ENCODE data around the gene NOS1.

Gene NOS1

GRCh38 chr12:117298191-117298590, 63.2 kb downstream of the NOS1 start:
- no peak overlapping the region for H3K27ac ChIP-seq
- TF ChIP-seq CTCF (IDR thresholded peaks at IDR 0.05) (no peak), ZFX (IDR thresholded peaks at IDR 0.05; ENCODE audit: borderline replicate concordance) (no peak)

GRCh38 chr12:117294189-117294603, 67.2 kb downstream of the NOS1 start:
- no peak overlapping the region for H3K27ac ChIP-seq
- no peak for TF ChIP-seq ZFX (IDR thresholded peaks at IDR 0.05; ENCODE audit: borderline replicate concordance)
- TF ChIP-seq CTCF (IDR thresholded peaks at IDR 0.05), result no peak

GRCh38 chr12:117293510-117293909, 67.9 kb downstream of the NOS1 start:
- no peak for TF ChIP-seq ZFX (IDR thresholded peaks at IDR 0.05; ENCODE audit: borderline replicate concordance)
- no peak for TF ChIP-seq CTCF (IDR thresholded peaks at IDR 0.05)
- no peak overlapping the region for H3K27ac ChIP-seq

- TF ChIP-seq CTCF (IDR thresholded peaks at IDR 0.05) (no peak), ZFX (IDR thresholded peaks at IDR 0.05; ENCODE audit: borderline replicate concordance) (no peak)
- no peak overlapping the region for H3K27ac ChIP-seq
These were observed 68.7 kb downstream of the NOS1 start for GRCh38 chr12:117292688-117293087.

GRCh38 chr12:117284140-117284539, 77.3 kb downstream of the NOS1 start:
- no peak overlapping the region for H3K27ac ChIP-seq
- TF ChIP-seq CTCF (IDR thresholded peaks at IDR 0.05) (no peak), ZFX (IDR thresholded peaks at IDR 0.05; ENCODE audit: borderline replicate concordance) (no peak)

GRCh38 chr12:117282490-117282889, 78.9 kb downstream of the NOS1 start:
- no peak for TF ChIP-seq ZFX (IDR thresholded peaks at IDR 0.05; ENCODE audit: borderline replicate concordance)
- TF ChIP-seq CTCF (IDR thresholded peaks at IDR 0.05), result no peak
- H3K27ac ChIP-seq, result no peak overlapping the region

- no peak for TF ChIP-seq CTCF (IDR thresholded peaks at IDR 0.05)
- no peak overlapping the region for H3K27ac ChIP-seq
These were observed 81.3 kb downstream of the NOS1 start for GRCh38 chr12:117280019-117280680.

Data from 22Rv1 (cell line).